Trophoblast cell (in vitro differentiated cells and primary cell): ENCODE measurements around the gene RGS19.

ENCODE experiments used
- DNase-seq, 2 donors: peaks; one replicate each; pipeline ENCODE4 v3.0.0-alpha.2; 2016
- H2AFZ ChIP-seq: 2 replicates; pipeline ENCODE4 v1.6.1; 2013; ENCODE audit warnings: low read length, moderate library complexity, mild to moderate bottlenecking; ENCODE audit not compliant: insufficient read depth, poor library complexity
- H2AK5ac ChIP-seq: 2 replicates; pipeline ENCODE4 v1.6.1; 2013; ENCODE audit warnings: mild to moderate bottlenecking, low read length
- H2BK120ac ChIP-seq: 2 replicates; pipeline ENCODE4 v1.6.1; 2013; ENCODE audit warnings: low read length, mild to moderate bottlenecking, moderate library complexity; ENCODE audit not compliant: insufficient read depth, poor library complexity
- H2BK12ac ChIP-seq: 2 replicates; pipeline ENCODE4 v1.6.1; 2013; ENCODE audit warnings: mild to moderate bottlenecking, low read length, moderate library complexity
- H2BK5ac ChIP-seq: 2 replicates; pipeline ENCODE4 v1.6.1; 2013; ENCODE audit warnings: low read length, low read depth, moderate library complexity, mild to moderate bottlenecking; ENCODE audit not compliant: poor library complexity
- H3K14ac ChIP-seq: 2 replicates; pipeline ENCODE4 v1.6.1; 2013; ENCODE audit warnings: mild to moderate bottlenecking, low read length
- H3K18ac ChIP-seq: 2 replicates; pipeline ENCODE4 v1.6.1; 2013; ENCODE audit warnings: mild to moderate bottlenecking, low read length
- H3K23ac ChIP-seq: 2 replicates; pipeline ENCODE4 v1.6.1; 2013; ENCODE audit warnings: low read length
- H3K27ac ChIP-seq: 2 replicates; pipeline ENCODE4 v1.5.1; 2013; ENCODE audit warnings: low read depth, mild to moderate bottlenecking, inconsistent platforms, low read length, moderate library complexity
- H3K27me3 ChIP-seq: 2 replicates; pipeline ENCODE4 v1.6.1; 2013; ENCODE audit warnings: inconsistent platforms, mild to moderate bottlenecking, low read length, moderate library complexity; ENCODE audit not compliant: insufficient read depth
- H3K36me3 ChIP-seq, 2 experiments: 1 replicate in 1 of 2; 2 replicates in 1 of 2; pipeline ENCODE4 v1.6.1; 2013; ENCODE audit warnings: low read length in 2 of 2, mild to moderate bottlenecking in 2 of 2, moderate library complexity in 1 of 2; ENCODE audit not compliant: insufficient read depth in 2 of 2, control insufficient read depth in 1 of 2
- H3K4ac ChIP-seq: 2 replicates; pipeline ENCODE4 v1.6.1; 2013; ENCODE audit warnings: low read depth, mild to moderate bottlenecking, low read length, moderate library complexity
- H3K4me1 ChIP-seq, 2 experiments: 1 replicate in 1 of 2; 2 replicates in 1 of 2; pipeline ENCODE4 v1.6.1; 2013; ENCODE audit warnings: low read length in 2 of 2, mild to moderate bottlenecking in 2 of 2, moderate library complexity in 1 of 2; ENCODE audit not compliant: insufficient read depth in 2 of 2, control insufficient read depth in 1 of 2
- H3K4me2 ChIP-seq: 2 replicates; pipeline ENCODE4 v1.6.1; 2013; ENCODE audit warnings: inconsistent platforms, mild to moderate bottlenecking, low read length, moderate library complexity
- H3K4me3 ChIP-seq: 2 replicates; pipeline ENCODE4 v1.5.1; 2013; ENCODE audit warnings: mild to moderate bottlenecking, low read depth, low read length, inconsistent platforms
- H3K79me1 ChIP-seq: one replicate; pipeline ENCODE4 v1.6.1; 2013; ENCODE audit warnings: low read length
- H3K79me2 ChIP-seq: 2 replicates; pipeline ENCODE4 v1.6.1; 2013; ENCODE audit warnings: low read length, mild to moderate bottlenecking; ENCODE audit not compliant: control insufficient read depth, insufficient read depth, poor library complexity
- H3K9ac ChIP-seq: 2 replicates; pipeline ENCODE4 v1.6.1; 2013; ENCODE audit warnings: mild to moderate bottlenecking, low read length
- H3K9me3 ChIP-seq: 2 replicates; pipeline ENCODE4 v1.6.1; 2013; ENCODE audit warnings: low read depth, mild to moderate bottlenecking, control low read depth, inconsistent platforms, low read length; ENCODE audit not compliant: insufficient read depth
- H4K12ac ChIP-seq: 2 replicates; pipeline ENCODE4 v1.6.1; 2013; ENCODE audit warnings: low read depth, mild to moderate bottlenecking, low read length, moderate library complexity
- H4K8ac ChIP-seq: 2 replicates; pipeline ENCODE4 v1.6.1; 2013; ENCODE audit warnings: low read depth, mild to moderate bottlenecking, low read length, moderate library complexity
- H4K91ac ChIP-seq: one replicate; pipeline ENCODE4 v1.6.1; 2013; ENCODE audit warnings: low read depth, mild to moderate bottlenecking, low read length, moderate library complexity
- WGBS: extraction: QIAGEN DNeasy Blood & Tissue Kit; methylation state at CpG from one replicate; pipeline ENCODE4 v1.1.7; 2013; ENCODE audit warnings: missing lambda C conversion rate; ENCODE audit not compliant: insufficient read length, insufficient coverage; ENCODE audit errors: extremely low coverage; 5-methylcytosine and 5-hydroxymethylcytosine counted together

The RGS19 gene

GRCh38 chr20:64106435-64106961 is 27.2 kb upstream of the RGS19 start:
- WGBS, result no CpG with 5 or more reads among the region's 28 CpGs
- no peak overlapping the region for H2AFZ ChIP-seq
- no peak overlapping the region for H2BK12ac ChIP-seq
- H3K23ac ChIP-seq, result no peak overlapping the region
- H2AK5ac ChIP-seq, result no peak overlapping the region
- H2BK120ac ChIP-seq, result no peak overlapping the region
- H3K18ac ChIP-seq, result no peak overlapping the region
- no peaks in the 10 kb centered on the region for H3K79me2 ChIP-seq
- H3K4me1 ChIP-seq, result peaks cover 0 to 2% of the 10 kb centered on the region in 2 experiments
- H3K79me1 ChIP-seq, result no peaks in the 10 kb centered on the region
- H4K8ac ChIP-seq, result no peak overlapping the region
- DNase-seq, result no peak
- no peak overlapping the region for H3K14ac ChIP-seq
- no peaks in the 10 kb centered on the region for H3K9me3 ChIP-seq
- no peak overlapping the region for H4K91ac ChIP-seq
- H3K9ac ChIP-seq, result no peak overlapping the region
- no peaks in the 10 kb centered on the region for H3K36me3 ChIP-seq
- no peak overlapping the region for H3K4ac ChIP-seq
- no peak overlapping the region for H3K4me3 ChIP-seq
- H3K27ac ChIP-seq, result no peak overlapping the region
- no peak overlapping the region for H4K12ac ChIP-seq
- peaks cover 6% of the 10 kb centered on the region for H3K27me3 ChIP-seq
- H3K4me2 ChIP-seq, result no peak overlapping the region
- no peak overlapping the region for H2BK5ac ChIP-seq

GRCh38 chr20:64105846-64106434 is 26.6 kb upstream of the RGS19 start:
- Histone ChIP-seq H4K12ac (no peak overlapping the region), H3K4me2 (no peak overlapping the region), H3K4ac (no peak overlapping the region), H2AK5ac (no peak overlapping the region), H3K4me3 (no peak overlapping the region), H3K4me1 (peaks cover 0 to 2% of the 10 kb centered on the region in 2 experiments), H3K79me2 (no peaks in the 10 kb centered on the region), H3K23ac (no peak overlapping the region), H2AFZ (no peak overlapping the region), H2BK12ac (no peak overlapping the region), H3K18ac (no peak overlapping the region), H3K27me3 (peaks cover 6% of the 10 kb centered on the region), H4K8ac (no peak overlapping the region), H3K9ac (no peak overlapping the region), H2BK5ac (no peak overlapping the region), H4K91ac (no peak overlapping the region), H3K36me3 (no peaks in the 10 kb centered on the region), H3K14ac (no peak overlapping the region), H2BK120ac (no peak overlapping the region), H3K9me3 (no peaks in the 10 kb centered on the region), H3K27ac (no peak overlapping the region), H3K79me1 (no peaks in the 10 kb centered on the region)
- WGBS, result no CpG with 5 or more reads among the region's 39 CpGs
- no peak for DNase-seq

GRCh38 chr20:64104667-64105451 is 25.5 kb upstream of the RGS19 start:
- Histone ChIP-seq H2AFZ (no peak overlapping the region), H3K18ac (no peak overlapping the region), H2AK5ac (no peak overlapping the region), H2BK120ac (no peak overlapping the region), H3K4me1 (peaks cover 0 to 2% of the 10 kb centered on the region in 2 experiments), H3K9me3 (no peaks in the 10 kb centered on the region), H3K23ac (no peak overlapping the region), H4K8ac (no peak overlapping the region), H4K91ac (no peak overlapping the region), H2BK12ac (no peak overlapping the region), H3K4me3 (no peak overlapping the region), H3K79me2 (no peaks in the 10 kb centered on the region), H3K4me2 (no peak overlapping the region), H3K9ac (no peak overlapping the region), H4K12ac (no peak overlapping the region), H3K36me3 (no peaks in the 10 kb centered on the region), H3K14ac (no peak overlapping the region), H3K79me1 (no peaks in the 10 kb centered on the region), H3K27me3 (peaks cover 6% of the 10 kb centered on the region), H2BK5ac (no peak overlapping the region), H3K27ac (no peak overlapping the region), H3K4ac (no peak overlapping the region)
- WGBS, result no CpG with 5 or more reads among the region's 25 CpGs
- DNase-seq, result no peak

DNA sequence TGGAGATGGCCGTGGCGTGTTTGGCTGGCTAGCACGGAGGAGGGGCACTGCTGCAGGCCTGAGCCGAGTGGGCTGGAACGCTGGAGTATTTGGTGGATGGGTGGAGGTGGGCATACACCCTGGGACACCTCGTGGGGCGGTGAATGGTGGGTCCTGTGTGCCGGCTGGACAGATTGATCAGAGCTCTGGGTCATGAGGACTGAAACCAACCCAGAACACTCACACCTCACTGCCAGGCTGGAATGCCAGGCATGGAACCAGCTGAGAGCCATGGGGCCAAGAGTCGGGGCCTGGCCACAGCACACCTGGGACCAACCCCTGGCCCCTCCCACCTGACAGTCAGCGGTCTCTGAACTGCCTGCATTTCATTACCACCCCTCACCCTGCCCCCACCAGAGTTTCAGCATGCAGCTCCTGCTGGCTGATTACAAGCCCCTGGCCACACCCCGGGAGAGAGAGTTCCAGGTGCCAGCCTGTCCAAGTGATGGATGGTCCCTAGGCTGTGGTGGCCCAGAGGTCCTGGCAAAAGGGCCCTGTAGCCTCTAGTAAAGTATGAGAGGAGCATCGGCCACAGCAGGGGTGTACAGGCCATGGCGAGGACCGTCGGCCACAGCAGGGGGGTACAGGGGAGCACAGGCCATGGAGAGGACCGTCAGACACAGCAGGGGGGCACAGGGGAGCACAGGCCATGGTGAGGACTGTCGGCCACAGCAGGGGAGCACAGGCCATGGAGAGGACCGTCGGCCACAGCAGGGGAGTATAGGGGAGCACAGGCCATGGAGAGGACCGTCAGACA is 24.8 kb upstream of the RGS19 start:
- Histone ChIP-seq H3K79me1 (no peaks in the 10 kb centered on the region), H3K27ac (no peak overlapping the region), H2AK5ac (no peak overlapping the region), H3K79me2 (no peaks in the 10 kb centered on the region), H3K9ac (no peak overlapping the region), H4K12ac (no peak overlapping the region), H2AFZ (no peak overlapping the region), H2BK120ac (no peak overlapping the region), H4K8ac (no peak overlapping the region), H3K4me3 (no peak overlapping the region), H3K36me3 (no peaks in the 10 kb centered on the region), H2BK12ac (no peak overlapping the region), H3K18ac (no peak overlapping the region), H2BK5ac (no peak overlapping the region), H3K27me3 (peaks cover 6% of the 10 kb centered on the region), H3K9me3 (peaks cover 1% of the 10 kb centered on the region), H3K23ac (no peak overlapping the region), H3K14ac (no peak overlapping the region), H3K4me2 (no peak overlapping the region), H4K91ac (no peak overlapping the region), H3K4ac (no peak overlapping the region), H3K4me1 (peaks cover 0 to 2% of the 10 kb centered on the region in 2 experiments)
- no CpG with 5 or more reads among the region's 20 CpGs for WGBS
- no peak for DNase-seq
